GM21737 (cell line): ENCODE results near the gene VPS35.

Source experiments
- ATAC-seq: cut with Tn5 transposase; IDR thresholded peaks from one replicate; pipeline ENCODE4 v1.9.1; 2021; ENCODE audit warnings: mild to moderate bottlenecking, moderate library complexity; ENCODE audit not compliant: unreplicated experiment

The VPS35 gene

DNA sequence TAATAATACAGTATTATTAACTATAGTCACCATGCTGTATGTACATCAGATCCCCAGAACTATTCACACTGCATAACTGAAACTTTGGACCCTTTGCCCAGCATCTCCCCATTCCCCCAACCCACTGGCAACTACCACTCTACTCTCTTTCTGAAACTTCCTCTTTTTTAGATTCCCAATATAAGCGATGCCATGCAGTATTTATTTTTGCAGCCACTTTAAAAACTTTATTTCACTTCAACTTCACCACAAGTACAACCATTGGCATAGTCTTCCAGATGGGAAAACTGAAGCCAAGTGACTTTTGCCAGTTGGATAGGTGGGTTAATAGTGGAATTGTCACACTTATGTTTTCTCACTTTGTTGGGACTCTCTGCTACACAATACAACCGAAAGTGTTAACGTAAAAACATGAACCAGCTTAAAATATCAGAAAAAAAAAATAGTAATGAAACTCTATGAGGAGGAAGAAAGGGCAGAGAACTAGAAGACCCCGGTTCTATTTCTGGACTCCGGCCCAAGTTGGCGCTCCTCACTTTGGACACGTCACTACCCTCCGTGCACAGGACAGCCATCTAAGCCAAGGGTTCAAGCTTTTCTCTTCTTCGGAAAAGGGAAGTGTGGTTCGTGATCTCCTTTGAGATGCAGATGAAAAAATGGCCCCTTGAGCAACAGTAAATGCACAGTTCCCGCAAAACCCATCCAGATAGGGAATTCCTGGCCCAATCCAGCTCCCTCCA lies 68.5 kb downstream of the VPS35 start:
- no peak for ATAC-seq

- no peak for ATAC-seq
These were observed 70.5 kb downstream of the VPS35 start for GRCh38 chr16:46618516-46618915.

DNA sequence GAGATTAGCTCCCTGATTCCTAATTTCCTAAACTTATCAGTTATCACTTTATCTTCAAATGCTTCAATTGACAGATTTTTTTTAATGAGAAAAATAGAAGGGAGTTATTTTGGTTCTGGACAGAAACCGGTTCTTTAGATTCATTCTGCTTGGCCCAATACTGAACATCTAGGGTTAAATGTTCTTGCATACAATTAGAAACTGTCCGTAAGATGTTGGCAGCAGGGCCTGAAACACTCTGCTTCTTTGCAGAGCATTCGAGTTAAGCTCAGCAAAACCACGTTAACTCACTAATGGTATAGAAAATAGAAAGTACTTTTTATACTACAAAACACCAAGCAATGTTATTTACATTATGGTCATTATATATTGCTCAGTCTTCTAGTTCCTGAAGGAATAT lies 75.0 kb downstream of the VPS35 start:
- ATAC-seq = no peak

- ATAC-seq = no peak
These were observed 75.6 kb downstream of the VPS35 start for GRCh38 chr16:46613352-46613751.

- peak; percentile 47 for ATAC-seq
These were observed 76.9 kb downstream of the VPS35 start for GRCh38 chr16:46612121-46612520.

- no peak for ATAC-seq
These were observed 81.4 kb downstream of the VPS35 start for GRCh38 chr16:46607529-46607928.

- no peak for ATAC-seq
These were observed 82.7 kb downstream of the VPS35 start for GRCh38 chr16:46606231-46606630.
